GM21528 (cell line): Measurements from ENCODE around the gene ERAL1.
"Not testable (repeated sequence)": the region's sequence is repeated elsewhere in the genome, so short reads cannot be mapped to it uniquely, and the experiment has no call there.

ENCODE experiments used
- ATAC-seq: cut with Tn5 transposase; IDR thresholded peaks from one replicate; pipeline ENCODE4 v1.9.1; 2021; ENCODE audit warnings: mild to moderate bottlenecking, moderate library complexity; ENCODE audit not compliant: unreplicated experiment, low FRiP score

ERAL1 gene

GRCh38 chr17:28896884-28897768 is 42.3 kb downstream of the ERAL1 start, which contains the start of gene FLOT2:
Gene FLOT2 (minus strand): TSS chr17:28897733. CDS start chr17:28897574, 159 bp downstream.
- no peak for ATAC-seq

GRCh38 chr17:28897769-28898526 is 43.1 kb downstream of the ERAL1 start:
- no peak for ATAC-seq

- ATAC-seq, result no peak
These were observed 43.7 kb downstream of the ERAL1 start for GRCh38 chr17:28898527-28898955.

- ATAC-seq, result no peak
These were observed 44.5 kb downstream of the ERAL1 start for GRCh38 chr17:28899212-28899815.

- no peak for ATAC-seq
These were observed 46.3 kb downstream of the ERAL1 start for GRCh38 chr17:28900986-28901726.

GRCh38 chr17:28901866-28902818 is 47.3 kb downstream of the ERAL1 start:
- ATAC-seq, result peak; percentile 38

- peak; percentile 83 for ATAC-seq
These were observed 48.2 kb downstream of the ERAL1 start, which contains the start of gene DHRS13 for GRCh38 chr17:28902819-28903545. Gene DHRS13 (minus strand): TSS chr17:28903079. CDS start chr17:28902944, 135 bp downstream.

GRCh38 chr17:28903546-28903841 is 48.7 kb downstream of the ERAL1 start:
- not testable (repeated sequence) for ATAC-seq

GRCh38 chr17:28904800-28905199 is 50.0 kb downstream of the ERAL1 start:
- ATAC-seq, result no peak

GRCh38 chr17:28906276-28906675 is 51.5 kb downstream of the ERAL1 start:
- ATAC-seq, result no peak

- no peak for ATAC-seq
These were observed 52.1 kb downstream of the ERAL1 start for GRCh38 chr17:28906706-28907438.

- no peak for ATAC-seq
These were observed 53.1 kb downstream of the ERAL1 start for GRCh38 chr17:28907709-28908475.

GRCh38 chr17:28908640-28909167 is 53.9 kb downstream of the ERAL1 start:
- ATAC-seq, result no peak

GRCh38 chr17:28910534-28910933 is 55.7 kb downstream of the ERAL1 start:
- ATAC-seq, result no peak
